ENCODE data around the gene KLK14.

KLK14 gene

DNA sequence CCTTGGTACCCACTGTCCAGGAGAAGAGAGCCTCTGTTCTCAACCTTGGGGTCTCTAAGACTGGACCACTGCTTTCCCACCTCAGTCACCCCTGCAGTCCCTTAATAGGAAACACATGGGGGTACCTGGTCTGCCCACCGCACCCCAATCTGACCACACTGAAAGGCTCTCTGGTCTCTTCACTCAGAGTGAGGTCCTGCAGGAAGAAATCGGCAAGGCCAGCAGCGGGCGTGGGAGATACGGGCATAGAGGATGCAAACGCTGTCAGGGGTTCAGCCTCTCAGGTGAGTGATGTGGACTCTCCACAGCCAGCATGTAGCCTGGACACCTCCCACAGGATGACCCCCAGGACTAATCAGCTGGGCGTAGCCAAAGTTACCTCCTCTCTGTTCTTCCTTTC, 45.5 kb upstream of the KLK14 start:
- no peaks in the 10 kb centered on the region for H3K27me3 ChIP-seq (ENCODE audit: low read length)
- H3K9me3 ChIP-seq (ENCODE audit: insufficient read depth, low read length): no peaks in the 10 kb centered on the region
- H3K36me3 ChIP-seq (ENCODE audit: low read length): no peaks in the 10 kb centered on the region
- no peaks in the 10 kb centered on the region for H4K20me1 ChIP-seq (ENCODE audit: low read depth, low read length)
- no peak overlapping the region for H3K27ac ChIP-seq (ENCODE audit: low read depth, low read length)
- TF ChIP-seq EZH2phosphoT487 (conservative IDR thresholded peaks at IDR 0.05; ENCODE audit: low read length): no peak
- TF ChIP-seq, protein P1, sequence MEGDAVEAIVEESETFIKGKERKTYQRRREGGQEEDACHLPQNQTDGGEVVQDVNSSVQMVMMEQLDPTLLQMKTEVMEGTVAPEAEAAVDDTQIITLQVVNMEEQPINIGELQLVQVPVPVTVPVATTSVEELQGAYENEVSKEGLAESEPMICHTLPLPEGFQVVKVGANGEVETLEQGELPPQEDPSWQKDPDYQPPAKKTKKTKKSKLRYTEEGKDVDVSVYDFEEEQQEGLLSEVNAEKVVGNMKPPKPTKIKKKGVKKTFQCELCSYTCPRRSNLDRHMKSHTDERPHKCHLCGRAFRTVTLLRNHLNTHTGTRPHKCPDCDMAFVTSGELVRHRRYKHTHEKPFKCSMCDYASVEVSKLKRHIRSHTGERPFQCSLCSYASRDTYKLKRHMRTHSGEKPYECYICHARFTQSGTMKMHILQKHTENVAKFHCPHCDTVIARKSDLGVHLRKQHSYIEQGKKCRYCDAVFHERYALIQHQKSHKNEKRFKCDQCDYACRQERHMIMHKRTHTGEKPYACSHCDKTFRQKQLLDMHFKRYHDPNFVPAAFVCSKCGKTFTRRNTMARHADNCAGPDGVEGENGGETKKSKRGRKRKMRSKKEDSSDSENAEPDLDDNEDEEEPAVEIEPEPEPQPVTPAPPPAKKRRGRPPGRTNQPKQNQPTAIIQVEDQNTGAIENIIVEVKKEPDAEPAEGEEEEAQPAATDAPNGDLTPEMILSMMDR (IDR thresholded peaks at IDR 0.05; ENCODE audit: insufficient read depth, low read length, poor library complexity, severe bottlenecking): no peak
- no peak overlapping the region for H3K4me3 ChIP-seq (ENCODE audit: insufficient read depth, low read length, poor library complexity, severe bottlenecking)
- no peak overlapping the region for H3K9ac ChIP-seq (ENCODE audit: low read length)
- no peak overlapping the region for H3K4me2 ChIP-seq (ENCODE audit: low read depth, low read length, poor library complexity, severe bottlenecking)
- no peaks in the 10 kb centered on the region for H3F3A ChIP-seq (ENCODE audit: insufficient read depth)
- H3K9me2 ChIP-seq (replicated peaks; ENCODE audit: insufficient read depth, low read length): no peaks in the 10 kb centered on the region
- H3K79me2 ChIP-seq (ENCODE audit: insufficient read depth, low read length): no peaks in the 10 kb centered on the region
- H2AFZ ChIP-seq (ENCODE audit: low read depth, low read length, severe bottlenecking): no peak overlapping the region

DNA sequence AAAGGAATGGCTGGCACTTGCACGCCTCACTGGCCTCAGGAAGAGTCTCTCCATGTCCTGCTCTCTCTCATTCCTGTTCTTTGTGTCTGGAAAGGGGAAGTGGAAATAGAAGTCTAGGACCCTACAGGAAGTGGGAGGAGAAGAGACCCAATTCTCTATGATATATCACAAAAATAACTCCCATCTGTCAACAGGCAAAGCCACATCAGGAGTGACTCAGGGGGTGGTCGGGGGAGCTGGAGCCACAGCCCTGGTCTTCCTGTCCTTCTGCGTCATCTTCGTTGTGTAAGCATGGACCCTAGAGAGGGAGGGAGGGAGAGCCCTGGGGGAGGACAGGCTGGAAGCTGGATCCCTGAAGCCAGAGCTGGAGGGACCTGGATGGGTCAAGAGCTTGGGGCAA, 45.1 kb upstream of the KLK14 start:
- Histone ChIP-seq H4K20me1 (ENCODE audit: low read depth, low read length) (no peaks in the 10 kb centered on the region), H3F3A (ENCODE audit: insufficient read depth) (no peaks in the 10 kb centered on the region), H3K4me2 (ENCODE audit: low read depth, low read length, poor library complexity, severe bottlenecking) (no peak overlapping the region), H3K4me3 (ENCODE audit: insufficient read depth, low read length, poor library complexity, severe bottlenecking) (no peak overlapping the region), H3K9me2 (replicated peaks; ENCODE audit: insufficient read depth, low read length) (no peaks in the 10 kb centered on the region), H3K36me3 (ENCODE audit: low read length) (no peaks in the 10 kb centered on the region), H3K9me3 (ENCODE audit: insufficient read depth, low read length) (no peaks in the 10 kb centered on the region), H3K9ac (ENCODE audit: low read length) (no peak overlapping the region), H3K27me3 (ENCODE audit: low read length) (no peaks in the 10 kb centered on the region), H2AFZ (ENCODE audit: low read depth, low read length, severe bottlenecking) (no peak overlapping the region), H3K79me2 (ENCODE audit: insufficient read depth, low read length) (no peaks in the 10 kb centered on the region), H3K27ac (ENCODE audit: low read depth, low read length) (no peak overlapping the region)
- TF ChIP-seq, protein P1 (IDR thresholded peaks at IDR 0.05; ENCODE audit: insufficient read depth, low read length, poor library complexity, severe bottlenecking): no peak
- no peak for TF ChIP-seq EZH2phosphoT487 (conservative IDR thresholded peaks at IDR 0.05; ENCODE audit: low read length)

DNA sequence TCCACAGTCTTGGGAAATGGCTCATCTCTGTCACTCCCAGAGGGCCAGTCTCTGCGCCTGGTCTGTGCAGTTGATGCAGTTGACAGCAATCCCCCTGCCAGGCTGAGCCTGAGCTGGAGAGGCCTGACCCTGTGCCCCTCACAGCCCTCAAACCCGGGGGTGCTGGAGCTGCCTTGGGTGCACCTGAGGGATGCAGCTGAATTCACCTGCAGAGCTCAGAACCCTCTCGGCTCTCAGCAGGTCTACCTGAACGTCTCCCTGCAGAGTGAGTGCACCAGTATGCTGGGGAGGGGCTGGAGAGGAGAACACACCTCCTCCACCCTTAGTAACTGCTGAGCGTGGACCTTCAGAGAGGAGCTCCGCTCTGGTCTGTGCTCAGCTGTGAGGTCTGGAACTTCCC, 44.3 kb upstream of the KLK14 start:
- H3K9me2 ChIP-seq (replicated peaks; ENCODE audit: insufficient read depth, low read length): no peaks in the 10 kb centered on the region
- no peaks in the 10 kb centered on the region for H3K9me3 ChIP-seq (ENCODE audit: insufficient read depth, low read length)
- H4K20me1 ChIP-seq (ENCODE audit: low read depth, low read length): no peaks in the 10 kb centered on the region
- no peaks in the 10 kb centered on the region for H3F3A ChIP-seq (ENCODE audit: insufficient read depth)
- H3K36me3 ChIP-seq (ENCODE audit: low read length): no peaks in the 10 kb centered on the region
- no peak overlapping the region for H3K4me2 ChIP-seq (ENCODE audit: low read depth, low read length, poor library complexity, severe bottlenecking)
- no peaks in the 10 kb centered on the region for H3K79me2 ChIP-seq (ENCODE audit: insufficient read depth, low read length)
- no peak for TF ChIP-seq EZH2phosphoT487 (conservative IDR thresholded peaks at IDR 0.05; ENCODE audit: low read length)
- TF ChIP-seq, protein P1 (IDR thresholded peaks at IDR 0.05; ENCODE audit: insufficient read depth, low read length, poor library complexity, severe bottlenecking): no peak
- no peak overlapping the region for H2AFZ ChIP-seq (ENCODE audit: low read depth, low read length, severe bottlenecking)
- H3K4me3 ChIP-seq (ENCODE audit: insufficient read depth, low read length, poor library complexity, severe bottlenecking): no peak overlapping the region
- H3K27me3 ChIP-seq (ENCODE audit: low read length): no peaks in the 10 kb centered on the region
- H3K27ac ChIP-seq (ENCODE audit: low read depth, low read length): no peak overlapping the region
- H3K9ac ChIP-seq (ENCODE audit: low read length): no peak overlapping the region
